NT2/D1 (cell line): Measurements from ENCODE around the gene C9orf153.

ENCODE experiments used
- DNase-seq: peaks from one replicate; pipeline ENCODE4 v3.0.0-alpha.2; 2011; ENCODE audit warnings: low read depth, low spot score
- H3K27me3 ChIP-seq: 2 replicates; pipeline ENCODE4 v1.6.0; 2011; ENCODE audit warnings: mild to moderate bottlenecking; ENCODE audit not compliant: insufficient read length, insufficient read depth
- H3K36me3 ChIP-seq: 2 replicates; pipeline ENCODE4 v1.6.1; 2011; ENCODE audit warnings: mild to moderate bottlenecking, low read length, mixed read lengths; ENCODE audit not compliant: insufficient read depth, insufficient read length
- H3K4me1 ChIP-seq: 2 replicates; pipeline ENCODE4 v1.5.1; 2011; ENCODE audit not compliant: insufficient read depth, insufficient read length
- H3K4me3 ChIP-seq: 2 replicates; pipeline ENCODE4 v1.5.1; 2011; ENCODE audit warnings: low read depth; ENCODE audit not compliant: insufficient read length
- H3K9ac ChIP-seq: 2 replicates; pipeline ENCODE4 v1.6.0; 2011; ENCODE audit warnings: low read depth; ENCODE audit not compliant: insufficient read length
- H3K9me3 ChIP-seq: 2 replicates; pipeline ENCODE4 v1.5.1; 2011; ENCODE audit warnings: mild to moderate bottlenecking, low read length; ENCODE audit not compliant: insufficient read depth
- SUZ12 ChIP-seq: IDR thresholded peaks from 2 replicates; pipeline ENCODE4 v1.6.1; 2011; ENCODE audit not compliant: insufficient read length, insufficient read depth; ENCODE audit errors: extremely low read depth
- YY1 ChIP-seq: IDR thresholded peaks from 2 replicates; pipeline ENCODE4 v1.6.1; 2011; ENCODE audit not compliant: insufficient read length, insufficient read depth
- ZNF274 ChIP-seq: IDR thresholded peaks from 2 replicates; pipeline ENCODE4 v1.6.1; 2011; ENCODE audit warnings: mild to moderate bottlenecking, low read depth, low read length

The C9orf153 gene

DNA sequence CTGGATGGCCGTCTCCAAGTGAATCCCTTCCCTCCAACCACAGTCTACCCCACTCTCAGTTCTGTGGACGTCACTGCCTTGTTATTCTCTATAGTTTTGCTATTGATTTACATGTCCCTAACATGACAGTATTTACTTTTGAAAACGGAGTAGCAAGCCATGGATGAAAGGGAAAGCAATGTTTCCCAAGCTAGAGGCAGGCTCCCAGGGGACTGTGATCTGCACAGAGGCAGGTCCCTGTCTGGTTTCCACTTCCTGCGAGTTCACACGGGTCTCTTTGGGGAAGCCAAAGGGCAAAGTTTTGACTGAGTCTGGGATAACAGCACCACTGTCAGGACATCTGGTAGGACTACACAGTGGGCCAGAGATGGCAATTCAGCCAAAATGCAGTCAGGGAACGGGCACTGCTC is 12.7 kb downstream of the C9orf153 start:
- Histone ChIP-seq H3K4me1 (no peaks in the 10 kb centered on the region), H3K9me3 (no peaks in the 10 kb centered on the region), H3K36me3 (no peaks in the 10 kb centered on the region), H3K4me3 (no peak overlapping the region), H3K27me3 (no peaks in the 10 kb centered on the region), H3K9ac (no peak overlapping the region)
- DNase-seq = no peak
- TF ChIP-seq YY1 (no peak), ZNF274 (no peak), SUZ12 (no peak)

DNA sequence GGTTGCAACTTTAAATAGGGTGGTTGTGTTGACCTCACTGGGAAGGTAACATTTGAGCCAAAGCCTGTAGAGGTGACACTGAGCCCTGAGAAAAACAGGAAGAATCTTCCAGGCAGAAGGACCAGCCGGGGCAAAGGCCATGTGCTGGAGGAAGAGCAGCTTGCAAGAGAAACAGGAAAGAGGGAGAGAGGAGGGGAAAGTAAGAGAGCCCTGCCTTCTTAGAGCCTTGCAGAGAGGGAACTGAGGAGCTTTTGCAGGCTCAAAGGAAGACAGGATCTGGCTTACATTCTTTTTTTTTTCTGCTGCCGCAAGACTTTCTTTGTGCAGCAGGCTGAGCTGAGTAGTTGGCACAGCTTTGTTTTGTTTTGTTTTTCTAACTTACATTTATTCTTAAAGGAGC is 17.4 kb downstream of the C9orf153 start:
- Histone ChIP-seq H3K9ac (no peak overlapping the region), H3K4me1 (no peaks in the 10 kb centered on the region), H3K27me3 (no peaks in the 10 kb centered on the region), H3K36me3 (no peaks in the 10 kb centered on the region), H3K9me3 (no peaks in the 10 kb centered on the region), H3K4me3 (no peak overlapping the region)
- DNase-seq = no peak
- TF ChIP-seq ZNF274 (no peak), YY1 (no peak), SUZ12 (no peak)

DNA sequence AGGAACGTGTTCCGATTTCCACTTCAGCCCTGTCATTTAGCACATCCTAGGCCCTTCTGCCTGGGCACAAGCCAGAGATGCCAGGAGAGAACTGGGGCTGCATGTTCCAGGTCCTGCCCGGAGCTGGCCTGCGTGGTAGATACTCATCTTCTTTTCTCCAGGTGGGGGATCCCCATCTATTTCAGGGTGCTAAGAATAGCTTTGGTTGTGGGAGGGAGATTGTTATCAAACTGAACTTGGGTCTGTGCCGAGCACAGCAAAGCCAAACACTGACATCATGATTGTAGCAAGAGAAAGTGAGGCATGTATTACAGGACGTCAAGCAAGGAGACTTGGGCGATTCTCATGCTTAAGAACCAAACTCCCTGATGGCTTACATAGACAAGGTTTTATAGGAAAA is 18.2 kb downstream of the C9orf153 start:
- H3K36me3 ChIP-seq = no peaks in the 10 kb centered on the region
- H3K4me3 ChIP-seq = no peak overlapping the region
- no peaks in the 10 kb centered on the region for H3K27me3 ChIP-seq
- H3K9me3 ChIP-seq = no peaks in the 10 kb centered on the region
- TF ChIP-seq ZNF274 (no peak), SUZ12 (no peak), YY1 (no peak)
- no peaks in the 10 kb centered on the region for H3K4me1 ChIP-seq
- DNase-seq = no peak
- no peak overlapping the region for H3K9ac ChIP-seq

DNA sequence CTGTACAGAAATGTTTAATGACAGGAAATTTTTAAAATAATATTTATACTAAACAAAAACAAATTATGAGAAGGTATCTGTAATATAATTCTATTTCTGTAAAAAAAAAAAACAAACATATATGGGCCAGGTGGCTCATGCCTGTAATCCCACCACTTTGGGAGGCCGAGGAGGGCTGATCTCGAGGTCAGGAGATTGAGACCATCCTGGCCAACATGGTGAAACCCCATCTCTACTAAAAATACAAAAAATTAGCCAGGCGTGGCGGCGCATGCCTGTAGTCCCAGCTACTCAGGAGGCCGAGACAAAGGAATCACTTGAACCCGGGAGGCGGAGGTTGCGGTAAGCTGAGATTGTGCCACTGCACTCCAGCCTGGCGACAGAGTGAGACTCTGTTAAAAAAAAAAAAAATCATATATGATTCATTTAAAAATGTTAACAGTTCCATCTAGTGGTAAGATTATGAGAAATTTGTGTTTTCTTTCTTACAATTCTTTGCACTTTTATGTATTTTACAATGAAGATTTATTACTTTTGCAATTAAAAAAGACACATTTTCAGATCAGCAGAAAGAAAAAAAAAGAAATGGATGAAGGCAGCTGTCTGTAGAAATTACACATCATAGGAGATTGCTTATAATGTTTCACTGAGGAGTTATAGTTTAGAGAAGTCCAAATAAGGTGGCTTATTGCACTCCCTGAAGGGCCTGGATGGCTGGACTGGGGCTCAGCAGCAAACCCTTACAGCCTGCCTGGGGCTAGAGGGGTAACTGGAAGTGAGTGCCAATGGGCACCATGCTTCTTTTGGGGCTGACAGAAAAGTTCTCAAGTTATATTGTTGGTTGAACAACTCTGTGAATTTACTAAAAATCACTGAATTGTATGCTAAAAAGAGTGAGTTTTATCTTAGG is 20.3 kb downstream of the C9orf153 start:
- no peak for DNase-seq
- no peak overlapping the region for H3K4me3 ChIP-seq
- H3K36me3 ChIP-seq = no peaks in the 10 kb centered on the region
- H3K27me3 ChIP-seq = no peaks in the 10 kb centered on the region
- no peak for TF ChIP-seq YY1
- TF ChIP-seq ZNF274 = no peak
- no peak for TF ChIP-seq SUZ12
- no peak overlapping the region for H3K9ac ChIP-seq
- H3K9me3 ChIP-seq = no peaks in the 10 kb centered on the region
- H3K4me1 ChIP-seq = no peaks in the 10 kb centered on the region

DNA sequence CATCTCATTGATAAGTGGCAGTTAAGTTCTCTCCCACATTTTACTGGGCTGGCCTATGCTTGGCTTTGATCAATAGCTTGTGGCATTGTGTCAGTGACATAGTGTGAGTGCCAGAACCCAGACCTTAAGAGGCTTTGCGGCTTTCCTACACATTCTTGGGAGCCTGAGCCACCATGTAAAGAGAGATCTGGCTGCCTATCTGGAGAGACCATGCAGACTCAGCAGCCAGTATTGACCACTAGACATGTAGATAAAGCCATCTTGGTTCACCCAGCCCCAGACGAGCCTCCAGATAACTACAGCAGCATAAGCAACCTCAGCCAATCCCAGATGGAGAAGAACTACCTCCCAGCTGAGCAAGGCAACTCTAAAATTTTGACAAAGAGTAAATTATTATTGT is 28.6 kb downstream of the C9orf153 start:
- Histone ChIP-seq H3K9me3 (no peaks in the 10 kb centered on the region), H3K4me1 (no peaks in the 10 kb centered on the region), H3K9ac (no peak overlapping the region), H3K4me3 (no peak overlapping the region), H3K36me3 (no peaks in the 10 kb centered on the region), H3K27me3 (no peaks in the 10 kb centered on the region)
- DNase-seq = no peak
- TF ChIP-seq ZNF274 (no peak), SUZ12 (no peak), YY1 (no peak)

DNA sequence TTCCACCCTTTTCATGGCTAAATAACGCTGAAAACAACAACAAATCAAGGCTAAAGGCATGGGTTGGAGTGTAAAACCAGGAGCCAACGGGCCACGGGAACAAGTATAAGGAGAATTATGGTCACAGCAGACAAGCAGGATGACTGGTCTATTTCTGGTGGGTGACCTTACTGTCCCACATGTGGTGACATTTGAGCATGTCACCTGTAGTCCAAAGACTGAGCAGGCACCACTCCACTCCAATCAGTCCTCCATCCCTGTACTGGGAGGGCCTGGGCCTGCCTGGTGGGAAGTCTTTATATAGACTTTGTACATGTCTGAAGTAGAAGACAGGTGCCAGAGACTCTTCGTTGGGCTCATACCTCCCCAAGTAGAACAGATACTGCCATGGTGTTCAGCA is 36.8 kb downstream of the C9orf153 start:
- Histone ChIP-seq H3K9me3 (no peaks in the 10 kb centered on the region), H3K27me3 (no peaks in the 10 kb centered on the region)
- no peak for TF ChIP-seq YY1

DNA sequence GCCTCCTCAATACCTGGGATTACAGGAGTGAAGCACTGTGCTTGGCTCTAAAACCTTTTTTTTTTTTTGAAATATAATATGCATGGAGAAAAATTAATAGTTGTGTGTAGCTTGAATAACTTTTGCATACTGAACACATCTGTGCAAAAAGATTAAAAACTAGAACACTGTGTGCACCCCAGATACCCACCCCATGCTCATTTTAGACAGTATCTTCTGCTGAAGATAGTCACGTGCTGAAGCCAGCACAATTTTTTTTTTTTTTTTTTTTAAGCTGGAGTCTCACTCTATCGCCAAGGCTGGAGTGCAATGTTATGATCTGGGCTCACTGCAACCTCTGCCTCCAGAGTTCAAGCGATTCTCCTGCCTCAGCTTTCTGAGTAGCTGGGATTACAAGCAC is 39.9 kb downstream of the C9orf153 start:
- no peaks in the 10 kb centered on the region for H3K36me3 ChIP-seq
- DNase-seq = no peak

More for the DNA sequence above, 36.8 kb downstream of the C9orf153 start:
- Histone ChIP-seq H3K4me1 (no peaks in the 10 kb centered on the region), H3K9ac (no peak overlapping the region), H3K4me3 (no peak overlapping the region), H3K36me3 (no peaks in the 10 kb centered on the region)
- DNase-seq = no peak

More for the DNA sequence above, 39.9 kb downstream of the C9orf153 start:
- no peaks in the 10 kb centered on the region for H3K4me1 ChIP-seq
- H3K27me3 ChIP-seq = no peaks in the 10 kb centered on the region
- H3K4me3 ChIP-seq = no peak overlapping the region
- H3K9me3 ChIP-seq = no peaks in the 10 kb centered on the region
- H3K9ac ChIP-seq = no peak overlapping the region
- TF ChIP-seq ZNF274 = no peak
- TF ChIP-seq YY1 = no peak
